IMR-90 (cell line): ENCODE measurements around the gene CD8B2. TPM values are rescaled to one million over a fixed set of nuclear protein-coding genes. Genes with fewer than 3 reads are reported as not detected.
"Not testable (repeated sequence)": the region's sequence is repeated elsewhere in the genome, so short reads cannot be mapped to it uniquely, and the experiment has no call there.

Source experiments
- ATAC-seq: fragments of 200-7000 bp; cut with Tn5 transposase; 2 replicates; pipeline ENCODE4 v1.9.1; 2020; ENCODE audit warnings: low read depth, mild to moderate bottlenecking, moderate library complexity
- BruUV-seq: library from RNA; stranded (reverse); fragments of 400-500 nt; replicated peaks from 2 replicates; lab custom pipeline; 2021; lab: Mats Ljungman, UMichigan
- CTCF ChIA-PET: fragments of 300-600 bp; formaldehyde crosslinking; extraction: SDS; loops from one replicate; lab custom pipeline; 2021; ENCODE audit warnings: antibody characterized with exemption; lab: Yijun Ruan, JAX
- POLR2A ChIA-PET: fragments of 300-600 bp; sonication (Branson Sonifier 250); formaldehyde crosslinking; loops from one replicate; lab custom pipeline; 2022; ENCODE audit warnings: antibody characterized with exemption; ENCODE audit not compliant: unreplicated experiment; lab: Charles Lee
- DNase-seq: peaks from one replicate; pipeline ENCODE4 v3.0.0; 2013
- H2AFZ ChIP-seq: replicated peaks from 2 replicates; pipeline ENCODE3; 2013; ENCODE audit warnings: low read length, mild to moderate bottlenecking; ENCODE audit not compliant: poor library complexity
- H2AK5ac ChIP-seq: 2 replicates; pipeline ENCODE4 v1.6.1; 2013; ENCODE audit warnings: low read depth, low read length, inconsistent platforms
- H2AK9ac ChIP-seq: replicated peaks from 2 replicates; pipeline ENCODE3; 2013; ENCODE audit warnings: mild to moderate bottlenecking, low read depth, low read length, moderate library complexity; ENCODE audit not compliant: poor library complexity
- H2BK120ac ChIP-seq: 2 replicates; pipeline ENCODE4 v1.6.1; 2013; ENCODE audit warnings: low read depth, low read length, inconsistent platforms
- H2BK15ac ChIP-seq: 3 replicates; pipeline ENCODE4 v1.6.1; 2013; ENCODE audit warnings: low read depth, low read length, inconsistent platforms
- H2BK20ac ChIP-seq: 2 replicates; pipeline ENCODE4 v1.6.1; 2013; ENCODE audit warnings: low read depth, mild to moderate bottlenecking, inconsistent platforms, low read length, moderate library complexity
- H2BK5ac ChIP-seq: 2 replicates; pipeline ENCODE4 v1.6.1; 2013; ENCODE audit warnings: mild to moderate bottlenecking, low read depth, low read length, inconsistent platforms; ENCODE audit not compliant: poor library complexity, severe bottlenecking
- H3K14ac ChIP-seq: replicated peaks from 2 replicates; pipeline ENCODE4 v1.6.1; 2013; ENCODE audit warnings: low read depth, low read length, inconsistent platforms
- H3K18ac ChIP-seq: 2 replicates; pipeline ENCODE4 v1.6.1; 2013; ENCODE audit warnings: low read depth, low read length, control low read depth
- H3K23ac ChIP-seq: 2 replicates; pipeline ENCODE4 v1.6.1; 2013; ENCODE audit warnings: low read depth, low read length, inconsistent platforms
- H3K27ac ChIP-seq: 2 replicates; pipeline ENCODE4 v1.5.1; 2013; ENCODE audit warnings: mild to moderate bottlenecking, control low read depth, low read length; ENCODE audit not compliant: insufficient read depth
- H3K27me3 ChIP-seq: 2 replicates; pipeline ENCODE4 v1.6.1; 2013; ENCODE audit warnings: low read length; ENCODE audit not compliant: control insufficient read depth, insufficient read depth
- H3K36me3 ChIP-seq: 2 replicates; pipeline ENCODE4 v1.6.1; 2013; ENCODE audit warnings: low read length, mixed read lengths; ENCODE audit not compliant: control insufficient read depth, insufficient read depth
- H3K4ac ChIP-seq: 2 replicates; pipeline ENCODE4 v1.6.1; 2013; ENCODE audit warnings: low read depth, low read length, inconsistent platforms
- H3K4me1 ChIP-seq: 2 replicates; pipeline ENCODE4 v1.6.1; 2013; ENCODE audit warnings: low read length, mixed read lengths; ENCODE audit not compliant: control insufficient read depth, insufficient read depth
- H3K4me2 ChIP-seq: 2 replicates; pipeline ENCODE4 v1.6.1; 2013; ENCODE audit warnings: low read depth, mild to moderate bottlenecking, control low read depth, low read length, moderate library complexity
- H3K4me3 ChIP-seq: 2 replicates; pipeline ENCODE4 v1.5.1; 2013; ENCODE audit warnings: low read depth, mild to moderate bottlenecking, control low read depth, low read length, moderate library complexity; ENCODE audit not compliant: insufficient read depth
- H3K56ac ChIP-seq: 2 replicates; pipeline ENCODE4 v1.6.1; 2013; ENCODE audit warnings: low read length, inconsistent platforms; ENCODE audit not compliant: insufficient read depth; ENCODE audit errors: extremely low read depth
- H3K79me1 ChIP-seq, 2 experiments: 2 replicates each; pipeline ENCODE4 v1.6.1; 2013; ENCODE audit warnings: low read length in 2 of 2, inconsistent platforms in 1 of 2, low read depth in 1 of 2
- H3K9ac ChIP-seq: 2 replicates; pipeline ENCODE4 v1.6.1; 2013; ENCODE audit warnings: low read depth, low read length, control low read depth
- H3K9me1 ChIP-seq: 2 replicates; pipeline ENCODE4 v1.6.1; 2013; ENCODE audit warnings: low read length, inconsistent platforms; ENCODE audit not compliant: insufficient read depth
- H3K9me3 ChIP-seq: 2 replicates; pipeline ENCODE4 v1.6.1; 2013; ENCODE audit warnings: low read length; ENCODE audit not compliant: control insufficient read depth, insufficient read depth
- H4K20me1 ChIP-seq: 2 replicates; pipeline ENCODE4 v1.6.1; 2013; ENCODE audit warnings: low read length, inconsistent platforms; ENCODE audit not compliant: insufficient read depth
- H4K5ac ChIP-seq: 2 replicates; pipeline ENCODE4 v1.6.1; 2013; ENCODE audit warnings: mild to moderate bottlenecking, low read depth, low read length, control low read depth
- H4K8ac ChIP-seq, 2 experiments: 2 replicates each; pipeline ENCODE4 v1.6.1; 2013; ENCODE audit warnings: low read depth in 2 of 2, low read length in 2 of 2, control low read depth in 1 of 2, inconsistent platforms in 1 of 2
- H4K91ac ChIP-seq: 2 replicates; pipeline ENCODE4 v1.6.1; 2013; ENCODE audit warnings: low read depth, low read length, inconsistent platforms; ENCODE audit not compliant: insufficient read depth
- WGBS, 2 experiments: methylation state at CpG; one replicate each; pipeline versions ENCODE4 v1.1.5 to v1.1.7; 2013; ENCODE audit warnings: missing lambda C conversion rate in 2 of 2; ENCODE audit not compliant: insufficient read length in 1 of 2; ENCODE audit errors: extremely low coverage in 2 of 2; 5-methylcytosine and 5-hydroxymethylcytosine counted together
- dilution Hi-C: fragments of 300-500 bp; cut with HindIII; formaldehyde crosslinking; loops from one replicate; pipeline ENCODE4 v1.14.3; 2018; ENCODE audit warnings: low sequenced_read_pairs; ENCODE audit not compliant: unreplicated experiment
- in situ Hi-C: fragments of 300-500 bp; cut with MboI; formaldehyde crosslinking; loops from 3 replicates; pipeline ENCODE4 v1.14.3; 2019; ENCODE audit warnings: low sequenced_read_pairs, inconsistent platforms, mixed read lengths
- intact Hi-C: fragments of 100-400 bp; cut with micrococcal nuclease; formaldehyde crosslinking; loops from 2 replicates; pipeline ENCODE4 v1.10.0; 2022
- polyA plus RNA-seq, 3 experiments: library from polyadenylated mRNA; depleted of rRNA; stranded (reverse); fragments of >200 nt; gene quantifications; 2 replicates each; pipeline ENCODE4 v1.2.3, GENCODE V29; 2012; ENCODE audit warnings: low replicate concordance in 1 of 3
- total RNA-seq: library from RNA; depleted of rRNA; stranded (reverse); fragments of >200 nt; gene quantifications from 2 replicates; pipeline ENCODE4 v1.2.3, GENCODE V29; 2012

The CD8B2 gene
- total and polyA plus RNA-seq, 2 of the 4 experiments (the other 2 are of a cell fraction) = not detected

DNA sequence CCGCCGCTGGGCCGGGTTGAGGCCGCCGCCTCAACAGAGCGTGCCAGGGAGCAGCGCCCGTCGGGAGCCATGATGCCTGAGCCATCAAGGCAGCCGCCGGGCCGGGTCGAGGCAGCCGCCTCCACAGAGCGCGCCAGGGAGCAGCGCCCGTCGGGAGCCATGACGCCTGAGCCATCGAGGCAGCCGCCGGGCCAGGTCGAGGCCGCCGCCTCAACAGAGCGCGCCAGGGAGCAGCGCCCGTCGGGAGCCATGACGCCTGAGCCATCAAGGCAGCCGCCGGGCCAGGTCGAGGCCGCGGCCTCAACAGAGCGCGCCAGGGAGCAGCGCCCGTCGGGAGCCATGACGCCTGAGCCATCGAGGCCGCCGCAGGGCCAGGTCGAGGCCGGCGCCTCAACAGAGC is 19.6 kb upstream of the CD8B2 start:
- H3K4me2 ChIP-seq, H2BK5ac ChIP-seq, H3K27ac ChIP-seq, H3K9me1 ChIP-seq, H3K4me1 ChIP-seq, H4K8ac ChIP-seq, POLR2A ChIA-PET, H3K4ac ChIP-seq, H2AK9ac ChIP-seq, H3K36me3 ChIP-seq, CTCF ChIA-PET, H3K14ac ChIP-seq, H3K79me1 ChIP-seq, H4K20me1 ChIP-seq, H3K9ac ChIP-seq, H2BK20ac ChIP-seq, H3K27me3 ChIP-seq, H2BK15ac ChIP-seq, dilution Hi-C loops, H4K5ac ChIP-seq, H3K9me3 ChIP-seq, H2AK5ac ChIP-seq, H4K91ac ChIP-seq, H2BK120ac ChIP-seq, intact Hi-C loops, DNase-seq, BruUV-seq, H2AFZ ChIP-seq, in situ Hi-C loops, ATAC-seq, H3K4me3 ChIP-seq, H3K56ac ChIP-seq, H3K18ac ChIP-seq, H3K23ac ChIP-seq: not testable (repeated sequence)
- 98% methylated on average over 17 of the region's 49 CpGs; no CpG with 5 or more reads in 1 of the 2 experiments for WGBS, 2 experiments

- H3K14ac ChIP-seq, in situ Hi-C loops, H3K9me1 ChIP-seq, H3K9me3 ChIP-seq, H3K27me3 ChIP-seq, H3K4me3 ChIP-seq, H2AFZ ChIP-seq, H3K4me2 ChIP-seq, H3K4ac ChIP-seq, H2BK15ac ChIP-seq, H3K27ac ChIP-seq, DNase-seq, H2AK9ac ChIP-seq, H3K4me1 ChIP-seq, H4K91ac ChIP-seq, H3K79me1 ChIP-seq, H3K36me3 ChIP-seq, dilution Hi-C loops, H2BK5ac ChIP-seq, BruUV-seq, H3K56ac ChIP-seq, H4K5ac ChIP-seq, H3K9ac ChIP-seq, H4K8ac ChIP-seq, intact Hi-C loops, ATAC-seq, H2BK120ac ChIP-seq, POLR2A ChIA-PET, H3K23ac ChIP-seq, H4K20me1 ChIP-seq, H2AK5ac ChIP-seq, CTCF ChIA-PET, H2BK20ac ChIP-seq, H3K18ac ChIP-seq: not testable (repeated sequence)
- 93% methylated on average over 23 of the region's 45 CpGs; no CpG with 5 or more reads in 1 of the 2 experiments for WGBS, 2 experiments
Observed at GRCh38 chr2:106468107-106468506, 19.1 kb upstream of the CD8B2 start, which contains the start of gene RGPD3. TSS of gene RGPD3 (minus strand) at chr2:106468413. CDS start at chr2:106468288, 125 bp downstream.
